CD4-positive, CD25-positive, alpha-beta regulatory T cell (primary cell): ENCODE data around the gene ZNF614. TPM values are rescaled to one million over a fixed set of nuclear protein-coding genes. Genes with fewer than 3 reads are reported as not detected.
"Not testable (repeated sequence)": the region's sequence is repeated elsewhere in the genome, so short reads cannot be mapped to it uniquely, and the experiment has no call there.

ENCODE experiments used
- ATAC-seq, 2 donors: fragments of 150-1000 bp; cut with Tn5 transposase; one replicate each; pipeline ENCODE4 v1.10.0; 2021; ENCODE audit warnings: low read depth in 2 of 2, moderate number of reproducible peaks in 2 of 2, moderate library complexity in 1 of 2
- DNase-seq, 3 donors: peaks; one replicate each; pipeline versions ENCODE4 v3.0.0 to v3.0.0-alpha.2; 2012 to 2022; ENCODE audit warnings: mixed read lengths in 1 of 3
- H3K27ac ChIP-seq: one replicate; pipeline ENCODE4 v1.7.0; 2013; ENCODE audit warnings: mild to moderate bottlenecking, low read length; ENCODE audit not compliant: insufficient read depth, poor library complexity, severe bottlenecking
- H3K27me3 ChIP-seq: one replicate; pipeline ENCODE4 v1.7.0; 2013; ENCODE audit warnings: low read length; ENCODE audit not compliant: control insufficient read depth, insufficient read depth
- H3K36me3 ChIP-seq: one replicate; pipeline ENCODE4 v1.7.0; 2013; ENCODE audit warnings: mild to moderate bottlenecking, low read length, moderate library complexity; ENCODE audit not compliant: control insufficient read depth, insufficient read depth
- H3K4me1 ChIP-seq: 2 replicates; pipeline ENCODE4 v1.7.0; 2013; ENCODE audit warnings: mild to moderate bottlenecking, low read length; ENCODE audit not compliant: insufficient read depth, control insufficient read depth, poor library complexity, severe bottlenecking
- H3K4me3 ChIP-seq: one replicate; pipeline ENCODE4 v1.7.0; 2013; ENCODE audit warnings: low read depth, mild to moderate bottlenecking, low read length, moderate library complexity
- H3K9me3 ChIP-seq, 2 experiments: 1 replicate in 1 of 2; 2 replicates in 1 of 2; pipeline ENCODE4 v1.7.0; 2013; ENCODE audit warnings: low read length in 2 of 2, mild to moderate bottlenecking in 1 of 2, moderate library complexity in 1 of 2; ENCODE audit not compliant: control insufficient read depth in 2 of 2
- H3K27ac Mint-ChIP-seq, 3 donors: one replicate each; pipeline ENCODE4 v1.8.0; 2020 to 2022; ENCODE audit warnings: mild to moderate bottlenecking in 3 of 3, mixed read lengths in 3 of 3, moderate library complexity in 2 of 3
- H3K27me3 Mint-ChIP-seq: one replicate; pipeline ENCODE4 v1.8.0; 2022; ENCODE audit warnings: mild to moderate bottlenecking, mixed read lengths
- H3K36me3 Mint-ChIP-seq: one replicate; pipeline ENCODE4 v1.8.0; 2020; ENCODE audit warnings: mixed read lengths
- H3K4me1 Mint-ChIP-seq, 4 donors: one replicate each; pipeline ENCODE4 v1.8.0; 2020 to 2022; ENCODE audit warnings: mixed read lengths in 4 of 4, mild to moderate bottlenecking in 1 of 4
- H3K4me3 Mint-ChIP-seq, 4 donors: one replicate each; pipeline ENCODE4 v1.8.0; 2020 to 2022; ENCODE audit warnings: mild to moderate bottlenecking in 4 of 4, mixed read lengths in 4 of 4, moderate library complexity in 3 of 4
- H3K9me3 Mint-ChIP-seq, 7 donors: one replicate each; pipeline ENCODE4 v1.8.0; 2020 to 2022; ENCODE audit warnings: mixed read lengths in 7 of 7, mild to moderate bottlenecking in 3 of 7, moderate library complexity in 2 of 7
- polyA plus RNA-seq, 4 donors: library from polyadenylated mRNA; unstranded; fragments of 300-500 nt; fragmentation: Illumina TruSeq; gene quantifications; one replicate each; pipeline ENCODE4 v1.2.3, GENCODE V29; 2021
- total RNA-seq: library from RNA; stranded (reverse); gene quantifications from one replicate; pipeline ENCODE4 v1.2.3, GENCODE V29; 2022

Gene ZNF614
- total and polyA plus RNA-seq, 5 donors from 2014 or later, result 3.3 to 7.2 (median 4.2) TPM

DNA sequence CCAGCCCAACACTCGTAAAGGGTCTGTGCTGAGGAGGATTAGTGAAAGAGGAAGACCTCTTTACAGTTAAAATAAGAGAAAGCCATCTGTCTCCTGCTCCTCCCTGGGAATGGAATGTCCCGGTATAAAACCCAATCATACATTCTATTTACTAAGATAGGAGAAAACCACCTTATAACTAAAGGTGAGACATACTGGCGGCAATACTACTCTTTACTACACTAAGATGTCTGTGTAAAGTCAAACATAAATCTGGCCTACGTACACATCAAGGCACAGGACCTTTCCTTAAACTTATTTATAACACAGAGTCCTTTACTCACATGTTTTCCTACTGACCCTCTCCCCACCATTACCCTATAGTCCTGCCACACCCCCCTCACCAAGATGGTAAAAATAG lies 44.8 kb downstream of the ZNF614 start:
- H3K4me3 Mint-ChIP-seq, result peak overlapping the region in 1 of 4 donors; percentile 70
- H3K36me3 Mint-ChIP-seq, result peaks cover 68% of the 10 kb centered on the region
- no peak for ATAC-seq
- peaks cover 7 to 22% (median 8%) of the 10 kb centered on the region in 4 donors for H3K4me1 Mint-ChIP-seq
- H3K4me3 ChIP-seq, result no peak overlapping the region
- no peaks in the 10 kb centered on the region for H3K27me3 ChIP-seq
- peaks cover 51% of the 10 kb centered on the region for H3K36me3 ChIP-seq
- peaks cover 5% of the 10 kb centered on the region for H3K27me3 Mint-ChIP-seq
- no peak for DNase-seq
- peaks cover 7% of the 10 kb centered on the region for H3K4me1 ChIP-seq
- peaks cover 69 to 92% of the 10 kb centered on the region in 2 experiments for H3K9me3 ChIP-seq
- H3K27ac ChIP-seq, result no peak overlapping the region
- no peak overlapping the region for H3K27ac Mint-ChIP-seq
- peaks cover 4 to 78% (median 41%) of the 10 kb centered on the region in 7 donors for H3K9me3 Mint-ChIP-seq

DNA sequence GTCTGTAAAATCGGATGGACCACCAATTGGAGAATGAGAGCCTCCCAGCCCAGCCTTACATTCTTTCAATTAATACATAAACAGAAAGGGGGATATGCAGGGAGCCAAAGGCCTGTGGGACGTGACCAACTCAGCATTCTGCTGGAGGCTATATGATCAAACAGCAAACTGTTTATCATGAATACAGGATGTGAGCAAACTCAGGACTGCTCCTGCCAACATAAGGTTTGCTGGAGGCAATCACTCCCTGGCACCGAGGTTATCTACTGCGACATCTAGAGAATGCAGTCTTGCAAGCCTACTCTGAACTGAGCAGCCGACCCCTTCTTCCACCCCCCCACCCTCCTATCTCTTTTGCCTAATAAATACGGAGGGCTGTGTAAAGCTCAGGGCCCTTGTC lies 47.3 kb downstream of the ZNF614 start:
- peaks cover 85 to 96% of the 10 kb centered on the region in 2 experiments for H3K9me3 ChIP-seq
- not testable (repeated sequence) for H3K4me1 ChIP-seq, H3K27ac ChIP-seq, DNase-seq, ATAC-seq, H3K4me3 ChIP-seq, H3K4me3 Mint-ChIP-seq, H3K27ac Mint-ChIP-seq, H3K27me3 ChIP-seq, H3K27me3 Mint-ChIP-seq
- Mint-ChIP-seq H3K36me3 (peaks cover 82% of the 10 kb centered on the region), H3K9me3 (peaks cover 0 to 84% (median 41%) of the 10 kb centered on the region in 7 donors), H3K4me1 (peaks cover 0 to 13% (median 1%) of the 10 kb centered on the region in 4 donors)
- peaks cover 53% of the 10 kb centered on the region for H3K36me3 ChIP-seq

DNA sequence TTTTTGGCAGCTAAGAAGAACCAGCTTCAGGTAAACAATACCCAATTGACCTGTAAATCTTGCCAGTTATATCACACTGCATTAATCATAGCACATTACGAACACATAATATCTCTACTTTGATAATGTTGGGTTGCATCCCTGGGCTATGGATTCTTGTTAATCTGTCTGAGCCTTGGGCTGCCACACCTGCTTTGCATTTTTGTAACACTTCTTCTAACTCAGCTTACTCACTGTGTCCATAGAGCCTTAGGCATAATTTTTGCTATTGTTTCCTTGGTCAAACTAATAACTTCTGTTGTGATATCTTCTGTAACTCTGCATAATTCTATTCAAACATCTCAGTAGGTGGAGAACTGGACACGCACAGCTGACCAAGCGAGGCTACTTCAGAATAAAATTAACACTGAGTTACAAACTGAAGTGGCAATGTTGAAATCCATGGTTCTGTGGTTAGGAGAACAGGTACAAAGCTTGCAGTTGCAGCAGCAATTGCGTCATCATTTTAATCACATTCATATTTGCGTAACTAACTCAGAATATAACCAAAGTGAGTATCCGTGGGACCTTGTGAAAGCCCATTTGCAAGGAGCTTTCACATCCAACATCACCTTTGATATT lies 48.0 kb downstream of the ZNF614 start:
- H3K27ac ChIP-seq, result no peak overlapping the region
- DNase-seq (no peak), ATAC-seq (no peak)
- H3K4me1 Mint-ChIP-seq, result peaks cover 0 to 10% (median 1%) of the 10 kb centered on the region in 4 donors
- no peaks in the 10 kb centered on the region for H3K27me3 ChIP-seq
- H3K36me3 Mint-ChIP-seq, result peaks cover 80% of the 10 kb centered on the region
- no peak overlapping the region for H3K4me3 ChIP-seq
- H3K9me3 Mint-ChIP-seq, result peaks cover 0 to 86% (median 44%) of the 10 kb centered on the region in 7 donors
- H3K27me3 Mint-ChIP-seq, result no peaks in the 10 kb centered on the region
- H3K27ac Mint-ChIP-seq, result no peak overlapping the region
- H3K9me3 ChIP-seq, result peaks cover 84 to 98% of the 10 kb centered on the region in 2 experiments
- H3K36me3 ChIP-seq, result peaks cover 53% of the 10 kb centered on the region
- H3K4me3 Mint-ChIP-seq, result no peak overlapping the region
- no peaks in the 10 kb centered on the region for H3K4me1 ChIP-seq

DNA sequence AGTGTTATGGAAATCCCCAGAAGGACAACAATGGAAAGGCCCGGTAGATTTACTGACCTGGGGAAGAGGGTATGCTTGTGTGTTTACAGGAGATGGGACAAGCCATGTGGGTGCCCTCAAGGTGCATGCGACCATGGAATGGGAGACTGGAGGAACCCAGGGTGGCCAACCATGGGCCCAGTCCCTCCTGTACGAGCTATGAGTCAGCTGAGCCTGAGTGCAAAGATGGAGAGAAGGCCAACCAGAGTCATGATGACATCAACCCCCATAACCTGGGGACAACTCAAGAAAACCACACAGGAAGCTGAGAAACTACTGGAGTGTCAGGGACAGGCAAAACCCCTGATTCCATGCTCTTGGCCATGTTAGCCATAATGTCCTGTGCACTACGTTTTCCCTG lies 49.3 kb downstream of the ZNF614 start:
- no peaks in the 10 kb centered on the region for H3K27me3 Mint-ChIP-seq
- peaks cover 0 to 5% (median 1%) of the 10 kb centered on the region in 4 donors for H3K4me1 Mint-ChIP-seq
- Histone ChIP-seq H3K27ac (no peak overlapping the region), H3K4me3 (no peak overlapping the region), H3K36me3 (peaks cover 66% of the 10 kb centered on the region), H3K4me1 (no peaks in the 10 kb centered on the region), H3K9me3 (peaks cover 86 to 99% of the 10 kb centered on the region in 2 experiments), H3K27me3 (no peaks in the 10 kb centered on the region)
- peak overlapping the region in 1 of 3 donors; percentile 43 for H3K27ac Mint-ChIP-seq
- no peak for DNase-seq
- no peak for ATAC-seq
- H3K4me3 Mint-ChIP-seq, result peak overlapping the region in 1 of 4 donors; percentile 7
- peaks cover 83% of the 10 kb centered on the region for H3K36me3 Mint-ChIP-seq
- H3K9me3 Mint-ChIP-seq, result peaks cover 0 to 92% (median 48%) of the 10 kb centered on the region in 7 donors

DNA sequence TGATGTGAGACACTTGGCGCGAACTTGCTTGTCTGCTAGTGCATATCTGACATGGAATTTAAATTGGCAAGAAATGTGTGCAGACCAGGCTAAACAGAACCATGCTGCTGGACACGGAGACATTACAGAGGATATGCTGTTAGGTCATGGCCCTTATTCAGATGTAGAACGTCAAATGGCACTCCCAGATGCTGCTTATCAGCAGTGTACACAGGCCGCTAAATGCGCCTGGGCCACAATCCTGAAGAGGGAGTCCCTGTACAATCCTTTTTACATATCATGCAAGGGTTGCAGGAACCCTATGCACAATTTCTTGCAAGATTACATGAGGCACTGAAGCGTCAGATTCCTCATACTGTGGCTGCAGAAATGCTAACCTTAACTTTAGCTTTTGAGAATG lies 50.8 kb downstream of the ZNF614 start:
- no peaks in the 10 kb centered on the region for H3K4me1 ChIP-seq
- Mint-ChIP-seq H3K36me3 (peaks cover 80% of the 10 kb centered on the region), H3K9me3 (peaks cover 0 to 93% (median 47%) of the 10 kb centered on the region in 7 donors), H3K27me3 (no peaks in the 10 kb centered on the region), H3K4me1 (peaks cover 0 to 4% (median 0%) of the 10 kb centered on the region in 4 donors), H3K27ac (no peak overlapping the region), H3K4me3 (no peak overlapping the region)
- H3K9me3 ChIP-seq, result peaks cover 87 to 99% of the 10 kb centered on the region in 2 experiments
- no peak for DNase-seq
- no peak for ATAC-seq
- H3K36me3 ChIP-seq, result peaks cover 68% of the 10 kb centered on the region
- no peaks in the 10 kb centered on the region for H3K27me3 ChIP-seq
- no peak overlapping the region for H3K27ac ChIP-seq
- no peak overlapping the region for H3K4me3 ChIP-seq

DNA sequence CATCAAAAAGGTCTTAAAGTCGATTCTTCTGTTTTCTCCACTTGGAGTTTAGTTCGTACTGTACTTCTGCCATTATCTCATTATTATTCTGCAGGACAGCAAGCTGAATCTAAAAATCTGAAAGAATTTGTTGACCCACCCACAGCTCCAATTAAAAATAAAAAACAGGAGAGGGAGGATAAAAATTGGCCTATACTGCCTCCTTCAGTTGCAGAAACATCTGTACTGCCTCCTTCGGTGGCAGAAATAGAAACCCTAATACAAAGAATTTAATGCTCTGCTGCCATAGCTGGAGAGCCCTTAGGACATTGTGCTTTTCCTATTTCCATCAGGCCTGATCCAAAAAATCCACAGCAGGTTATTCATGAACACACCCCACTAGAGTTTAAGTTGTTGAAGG lies 51.3 kb downstream of the ZNF614 start:
- Mint-ChIP-seq H3K4me1 (peaks cover 0 to 4% (median 0%) of the 10 kb centered on the region in 4 donors), H3K36me3 (peaks cover 82% of the 10 kb centered on the region), H3K27ac (no peak overlapping the region), H3K9me3 (peaks cover 0 to 95% (median 49%) of the 10 kb centered on the region in 7 donors), H3K27me3 (no peaks in the 10 kb centered on the region), H3K4me3 (no peak overlapping the region)
- no peaks in the 10 kb centered on the region for H3K4me1 ChIP-seq
- H3K27me3 ChIP-seq, result no peaks in the 10 kb centered on the region
- H3K9me3 ChIP-seq, result peaks cover 86 to 100% of the 10 kb centered on the region in 2 experiments
- H3K36me3 ChIP-seq, result peaks cover 68% of the 10 kb centered on the region
- H3K4me3 ChIP-seq, result no peak overlapping the region
- no peak for ATAC-seq
- no peak overlapping the region for H3K27ac ChIP-seq
- DNase-seq, result no peak

DNA sequence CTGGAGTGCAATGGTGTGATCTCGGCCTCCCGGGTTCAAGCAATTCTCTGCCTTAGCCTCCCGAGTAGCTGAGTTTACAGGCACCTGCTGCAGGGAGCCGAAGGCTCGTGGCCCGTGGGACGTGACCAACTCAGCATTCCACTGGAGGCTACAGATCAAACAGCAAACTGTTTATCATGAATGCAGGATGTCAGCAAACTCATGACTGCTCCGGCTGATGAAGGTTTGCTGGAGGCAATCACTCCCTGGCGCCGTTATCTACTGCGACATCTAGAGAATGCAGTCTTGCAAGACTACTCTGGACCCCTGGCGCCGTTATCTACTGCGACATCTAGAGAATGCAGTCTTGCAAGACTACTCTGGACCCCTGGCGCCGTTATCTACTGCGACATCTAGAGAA lies 52.4 kb downstream of the ZNF614 start:
- not testable (repeated sequence) for H3K4me3 Mint-ChIP-seq, H3K4me1 ChIP-seq, H3K27ac Mint-ChIP-seq, H3K4me3 ChIP-seq, H3K27me3 ChIP-seq, ATAC-seq, DNase-seq, H3K27me3 Mint-ChIP-seq, H3K27ac ChIP-seq, H3K4me1 Mint-ChIP-seq
- peaks cover 68% of the 10 kb centered on the region for H3K36me3 ChIP-seq
- H3K9me3 ChIP-seq, result peaks cover 88 to 100% of the 10 kb centered on the region in 2 experiments
- H3K36me3 Mint-ChIP-seq, result peaks cover 82% of the 10 kb centered on the region
- H3K9me3 Mint-ChIP-seq, result peaks cover 0 to 96% (median 50%) of the 10 kb centered on the region in 7 donors

DNA sequence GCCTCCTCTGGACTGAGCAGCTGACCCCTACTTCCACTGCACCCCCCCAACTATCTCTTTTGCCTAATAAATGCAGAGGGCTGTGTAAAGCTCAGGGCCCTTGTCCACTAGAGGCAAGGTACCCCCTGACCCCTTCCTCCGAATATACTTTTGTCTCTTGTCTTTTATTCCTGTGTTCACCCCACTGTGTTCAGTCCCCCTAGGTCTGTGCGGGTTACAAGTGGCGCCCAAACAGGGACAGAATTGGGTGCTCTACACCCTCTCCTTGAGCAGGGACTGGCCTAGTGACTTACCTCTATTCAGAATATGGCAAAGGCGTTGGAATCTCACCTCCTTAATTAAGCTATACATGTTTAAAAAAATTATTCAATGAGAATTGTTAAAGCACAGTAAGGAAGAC lies 56.6 kb downstream of the ZNF614 start:
- peak in 2 of 3 donors; percentile 14 to 42 for DNase-seq
- Histone ChIP-seq H3K4me3 (no peak overlapping the region), H3K36me3 (peaks cover 85% of the 10 kb centered on the region), H3K4me1 (no peaks in the 10 kb centered on the region), H3K27ac (no peak overlapping the region), H3K9me3 (peaks cover 83 to 99% of the 10 kb centered on the region in 2 experiments), H3K27me3 (no peaks in the 10 kb centered on the region)
- H3K36me3 Mint-ChIP-seq, result peaks cover 74% of the 10 kb centered on the region
- no peak for ATAC-seq
- peak overlapping the region in 1 of 4 donors; percentile 25 for H3K4me3 Mint-ChIP-seq
- no peaks in the 10 kb centered on the region for H3K27me3 Mint-ChIP-seq
- no peaks in the 10 kb centered on the region for H3K4me1 Mint-ChIP-seq
- H3K9me3 Mint-ChIP-seq, result peaks cover 0 to 90% (median 40%) of the 10 kb centered on the region in 7 donors
- H3K27ac Mint-ChIP-seq, result no peak overlapping the region
